Sigmoid colon (tissue), 7 donors: ENCODE results near the gene NTRK3. TPM values are rescaled to one million over a fixed set of nuclear protein-coding genes. Genes with fewer than 3 reads are reported as not detected.
"Not testable (repeated sequence)": the region's sequence is repeated elsewhere in the genome, so short reads cannot be mapped to it uniquely, and the experiment has no call there.

ENCODE experiments used
- DNase-seq: peaks from one replicate; pipeline ENCODE4 v3.0.0-alpha.2; 2019
- H3K27ac ChIP-seq, 4 donors: fragments of 200-600 bp; sonication (generic); one replicate each; pipeline ENCODE4 v1.5.1; 2016 to 2019; ENCODE audit warnings: mild to moderate bottlenecking in 1 of 4
- H3K27me3 ChIP-seq, 3 donors: fragments of 200-600 bp; sonication (generic); one replicate each; pipeline ENCODE4 v1.5.1; 2019; ENCODE audit warnings: mild to moderate bottlenecking in 1 of 3
- H3K36me3 ChIP-seq, 4 donors: fragments of 200-600 bp; sonication (generic); one replicate each; pipeline ENCODE4 v1.5.1; 2016 to 2019
- H3K4me1 ChIP-seq, 4 donors: fragments of 200-600 bp; sonication (generic); one replicate each; pipeline ENCODE4 v1.5.1; 2017 to 2019
- H3K4me3 ChIP-seq, 4 donors: fragments of 200-600 bp; sonication (generic); one replicate each; pipeline ENCODE4 v1.5.1; 2017 to 2019; ENCODE audit warnings: mild to moderate bottlenecking in 2 of 4, moderate library complexity in 1 of 4
- H3K9me3 ChIP-seq, 4 donors: fragments of 200-600 bp in 3 of 4; sonication (generic) in 3 of 4; one replicate each; pipeline versions ENCODE4 v1.5.1 to v1.6.1; 2013 to 2019
- EP300 ChIP-seq, 4 donors: sonication (generic); formaldehyde crosslinking; IDR thresholded peaks; one replicate each; pipeline ENCODE4 v1.6.1; 2017; ENCODE audit warnings: antibody characterized with exemption in 4 of 4
- POLR2A ChIP-seq, 2 donors: fragments of 450-650 bp; IDR thresholded peaks; one replicate each; pipeline ENCODE4 v1.6.1; 2016; ENCODE audit warnings: antibody characterized with exemption in 2 of 2, mild to moderate bottlenecking in 2 of 2, moderate library complexity in 2 of 2
- POLR2AphosphoS5 ChIP-seq, 4 donors: sonication (generic); formaldehyde crosslinking; IDR thresholded peaks; one replicate each; pipeline ENCODE4 v1.6.1; 2017; ENCODE audit warnings: antibody characterized with exemption in 4 of 4
- WGBS, 2 donors: extraction: QIAGEN DNeasy Blood & Tissue Kit; methylation state at CpG; one replicate each; pipeline ENCODE4 v1.1.7; 2013; 5-methylcytosine and 5-hydroxymethylcytosine counted together
- intact Hi-C: fragments of 100-400 bp; cut with DNase I; formaldehyde crosslinking; loops from one replicate; pipeline ENCODE4 v1.15.1; 2023
- polyA plus RNA-seq, 3 donors: library from polyadenylated mRNA; stranded (reverse); fragments of 200-250 nt; gene quantifications; one replicate each; pipeline ENCODE4 v1.2.3, GENCODE V29; 2013
- total RNA-seq, 4 donors: library from RNA; depleted of rRNA; stranded (reverse); fragments of >200 nt; gene quantifications; one replicate each; pipeline ENCODE4 v1.1.0, GENCODE V29; 2016
- TF ChIP-seq, protein P1 (sequence below), 4 experiments: fragments of 450-650 bp in 3 of 4; fragments of 200-600 bp in 1 of 4; IDR thresholded peaks; one replicate each; pipeline ENCODE4 v1.5.1; 2016 to 2019; ENCODE audit warnings: antibody characterized with exemption in 4 of 4, mild to moderate bottlenecking in 3 of 4, moderate library complexity in 2 of 4
- donor health status: healthy with polysubstance abuse.
- donor health status: Bipolar disorder and iron deficiency.
- donor health status: healthy.

NTRK3 gene
- total and polyA plus RNA-seq, 7 donors: 1.1 to 13.0 (median 3.6) TPM; not detected in 2

DNA sequence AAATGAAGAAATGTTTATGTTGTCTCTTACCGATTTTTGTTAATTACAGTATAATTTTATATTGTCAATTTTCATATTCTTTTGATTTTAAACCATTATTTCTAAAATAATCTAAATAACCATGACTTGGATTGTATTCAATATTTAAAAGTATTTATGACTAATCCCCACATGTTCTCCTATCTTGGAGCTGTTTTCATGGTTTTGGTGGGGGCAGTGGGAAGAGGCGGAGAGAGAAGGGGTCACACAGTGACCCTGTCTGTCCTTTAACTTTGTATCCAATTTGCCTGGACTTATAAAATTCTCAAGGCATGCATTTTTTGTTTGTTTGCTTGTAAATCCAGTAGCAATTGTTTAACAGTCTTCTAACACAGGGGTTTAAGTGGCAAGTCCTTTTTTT is 407.4 kb downstream of the NTRK3 start:
- Histone ChIP-seq H3K9me3 (no peaks in the 10 kb centered on the region), H3K4me1 (no peaks in the 10 kb centered on the region), H3K27me3 (no peaks in the 10 kb centered on the region), H3K4me3 (no peak overlapping the region), H3K27ac (no peak overlapping the region), H3K36me3 (no peaks in the 10 kb centered on the region)
- no peak for DNase-seq
- intact Hi-C loops: no loop called here
- WGBS, 2 donors: 80 to 88% methylated on average over 2 of the region's 2 CpGs
- TF ChIP-seq EP300 (IDR thresholded peaks at IDR 0.05) (no peak), POLR2A (IDR thresholded peaks at IDR 0.05) (no peak), POLR2AphosphoS5 (IDR thresholded peaks at IDR 0.05) (no peak)
- TF ChIP-seq, protein P1, sequence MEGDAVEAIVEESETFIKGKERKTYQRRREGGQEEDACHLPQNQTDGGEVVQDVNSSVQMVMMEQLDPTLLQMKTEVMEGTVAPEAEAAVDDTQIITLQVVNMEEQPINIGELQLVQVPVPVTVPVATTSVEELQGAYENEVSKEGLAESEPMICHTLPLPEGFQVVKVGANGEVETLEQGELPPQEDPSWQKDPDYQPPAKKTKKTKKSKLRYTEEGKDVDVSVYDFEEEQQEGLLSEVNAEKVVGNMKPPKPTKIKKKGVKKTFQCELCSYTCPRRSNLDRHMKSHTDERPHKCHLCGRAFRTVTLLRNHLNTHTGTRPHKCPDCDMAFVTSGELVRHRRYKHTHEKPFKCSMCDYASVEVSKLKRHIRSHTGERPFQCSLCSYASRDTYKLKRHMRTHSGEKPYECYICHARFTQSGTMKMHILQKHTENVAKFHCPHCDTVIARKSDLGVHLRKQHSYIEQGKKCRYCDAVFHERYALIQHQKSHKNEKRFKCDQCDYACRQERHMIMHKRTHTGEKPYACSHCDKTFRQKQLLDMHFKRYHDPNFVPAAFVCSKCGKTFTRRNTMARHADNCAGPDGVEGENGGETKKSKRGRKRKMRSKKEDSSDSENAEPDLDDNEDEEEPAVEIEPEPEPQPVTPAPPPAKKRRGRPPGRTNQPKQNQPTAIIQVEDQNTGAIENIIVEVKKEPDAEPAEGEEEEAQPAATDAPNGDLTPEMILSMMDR (IDR thresholded peaks at IDR 0.05): no peak

GRCh38 chr15:87848012-87848411 is 408.5 kb downstream of the NTRK3 start:
- Histone ChIP-seq H3K9me3 (no peaks in the 10 kb centered on the region), H3K4me3 (no peak overlapping the region), H3K4me1 (no peaks in the 10 kb centered on the region), H3K27ac (no peak overlapping the region), H3K27me3 (no peaks in the 10 kb centered on the region), H3K36me3 (no peaks in the 10 kb centered on the region)
- TF ChIP-seq EP300 (IDR thresholded peaks at IDR 0.05) (no peak), POLR2AphosphoS5 (IDR thresholded peaks at IDR 0.05) (no peak), POLR2A (IDR thresholded peaks at IDR 0.05) (no peak)
- TF ChIP-seq, protein P1 (IDR thresholded peaks at IDR 0.05): no peak
- intact Hi-C loops: no loop called here
- no peak for DNase-seq
- 41 to 71% methylated on average over 1 of the region's 1 CpG for WGBS, 2 donors

- intact Hi-C loops: no loop called here
- TF ChIP-seq, protein P1 (IDR thresholded peaks at IDR 0.05): no peak
- TF ChIP-seq POLR2AphosphoS5 (IDR thresholded peaks at IDR 0.05): no peak
- TF ChIP-seq EP300 (IDR thresholded peaks at IDR 0.05): no peak
- no peak for TF ChIP-seq POLR2A (IDR thresholded peaks at IDR 0.05)
- no peak for DNase-seq
- 88% methylated on average over 3 of the region's 3 CpGs for WGBS, 2 donors
- Histone ChIP-seq H3K9me3 (no peaks in the 10 kb centered on the region), H3K27me3 (no peaks in the 10 kb centered on the region), H3K4me1 (no peaks in the 10 kb centered on the region), H3K27ac (no peak overlapping the region), H3K36me3 (no peaks in the 10 kb centered on the region), H3K4me3 (no peak overlapping the region)
These were observed 409.8 kb downstream of the NTRK3 start for GRCh38 chr15:87846746-87847145.

DNA sequence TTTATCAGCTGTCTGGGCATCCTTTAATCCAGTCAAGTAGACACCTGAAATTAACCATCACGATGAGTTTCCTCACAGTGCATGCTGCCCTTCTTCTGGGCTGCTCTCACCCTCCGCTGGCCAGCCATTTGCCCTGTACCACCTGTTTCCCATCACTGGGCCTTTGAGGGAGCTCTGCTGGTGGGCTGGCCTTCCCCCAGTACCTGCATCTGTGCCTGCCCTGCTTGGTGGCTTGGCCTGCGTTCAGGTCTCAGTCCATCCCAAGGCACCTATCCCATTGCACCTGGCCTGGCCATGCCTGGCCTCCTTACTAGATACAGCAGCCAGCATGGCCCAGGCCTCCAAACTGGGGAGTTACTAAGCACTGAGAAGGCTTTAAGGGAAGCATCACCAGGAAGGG is 413.2 kb downstream of the NTRK3 start:
- H3K27me3 ChIP-seq: no peaks in the 10 kb centered on the region
- no peak for DNase-seq
- intact Hi-C loops: no loop called here
- no peak overlapping the region for H3K27ac ChIP-seq
- TF ChIP-seq POLR2A (IDR thresholded peaks at IDR 0.05) (no peak), POLR2AphosphoS5 (IDR thresholded peaks at IDR 0.05) (no peak), EP300 (IDR thresholded peaks at IDR 0.05) (no peak)
- TF ChIP-seq, protein P1 (IDR thresholded peaks at IDR 0.05): no peak
- H3K36me3 ChIP-seq: no peaks in the 10 kb centered on the region
- H3K4me3 ChIP-seq: no peak overlapping the region
- WGBS, 2 donors: 94 to 95% methylated on average over 3 of the region's 3 CpGs
- no peaks in the 10 kb centered on the region for H3K9me3 ChIP-seq
- H3K4me1 ChIP-seq: no peaks in the 10 kb centered on the region

DNA sequence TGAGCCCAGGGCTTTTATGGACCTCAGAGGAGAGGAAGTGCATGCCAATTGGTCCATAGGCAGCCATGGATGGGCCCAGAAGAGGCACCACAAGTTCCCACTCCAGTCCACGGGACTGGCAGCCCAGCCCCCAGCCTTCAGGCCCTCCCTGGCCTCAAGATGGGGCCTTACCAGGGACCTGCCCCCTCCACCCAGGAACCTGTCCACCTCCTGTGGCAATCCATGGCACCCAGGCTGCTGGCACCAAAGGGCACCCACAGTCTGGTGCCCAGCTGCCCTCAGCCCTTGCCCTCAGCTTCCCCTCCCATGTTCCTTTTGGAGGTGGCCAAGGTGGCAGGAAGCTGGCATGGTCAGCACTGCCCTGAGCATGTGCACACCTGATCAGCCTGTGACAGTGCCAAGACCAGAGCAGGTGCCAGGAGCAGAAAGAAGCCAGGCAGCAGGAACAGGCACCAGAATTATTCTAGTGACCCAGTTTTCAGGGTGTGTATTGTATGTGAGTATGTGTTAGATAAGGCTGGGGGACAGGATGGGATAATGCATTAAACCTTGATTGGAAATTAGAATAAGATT is 415.0 kb downstream of the NTRK3 start:
- Histone ChIP-seq H3K4me3 (no peak overlapping the region), H3K27me3 (no peaks in the 10 kb centered on the region), H3K9me3 (no peaks in the 10 kb centered on the region), H3K36me3 (no peaks in the 10 kb centered on the region), H3K4me1 (no peaks in the 10 kb centered on the region), H3K27ac (no peak overlapping the region)
- no peak for TF ChIP-seq POLR2A (IDR thresholded peaks at IDR 0.05)
- TF ChIP-seq EP300 (IDR thresholded peaks at IDR 0.05): no peak
- TF ChIP-seq, protein P1 (IDR thresholded peaks at IDR 0.05): no peak
- TF ChIP-seq POLR2AphosphoS5 (IDR thresholded peaks at IDR 0.05): no peak
- DNase-seq: no peak
- intact Hi-C loops: no loop called here
- WGBS, 2 donors: 71 to 78% methylated on average over 1 of the region's 1 CpG

GRCh38 chr15:87835830-87836229 is 420.7 kb downstream of the NTRK3 start:
- H3K27ac ChIP-seq, H3K27me3 ChIP-seq, H3K4me3 ChIP-seq, intact Hi-C loops, H3K9me3 ChIP-seq, H3K36me3 ChIP-seq, H3K4me1 ChIP-seq, DNase-seq: not testable (repeated sequence)
- WGBS, 2 donors: 77 to 87% methylated on average over 2 of the region's 2 CpGs

- H3K4me3 ChIP-seq, H3K36me3 ChIP-seq, H3K9me3 ChIP-seq, H3K27ac ChIP-seq, H3K27me3 ChIP-seq, DNase-seq, H3K4me1 ChIP-seq, intact Hi-C loops: not testable (repeated sequence)
- 81 to 82% methylated on average over 5 of the region's 5 CpGs for WGBS, 2 donors
These were observed 423.2 kb downstream of the NTRK3 start for GRCh38 chr15:87833333-87833732.
